MM.1S (cell line): ENCODE data around the gene C11orf42.

Experiments used
- EZH2 ChIP-seq: fragments of 300-600 bp; sonication (generic); optimal IDR thresholded peaks from 2 replicates; pipeline ENCODE3; 2017; ENCODE audit warnings: low read depth, mild to moderate bottlenecking, antibody characterized with exemption, low read length, mixed read lengths
- EZH2phosphoT487 ChIP-seq: fragments of 300-600 bp; sonication (generic); IDR thresholded peaks from 2 replicates; pipeline ENCODE4 v1.6.1; 2018; ENCODE audit warnings: antibody characterized with exemption, low read length
- TF ChIP-seq, protein P1 (sequence below): fragments of 300-600 bp; sonication (generic); IDR thresholded peaks from 2 replicates; pipeline ENCODE4 v1.5.1; 2016; ENCODE audit warnings: antibody characterized with exemption, low read length, mixed read lengths

DNA sequence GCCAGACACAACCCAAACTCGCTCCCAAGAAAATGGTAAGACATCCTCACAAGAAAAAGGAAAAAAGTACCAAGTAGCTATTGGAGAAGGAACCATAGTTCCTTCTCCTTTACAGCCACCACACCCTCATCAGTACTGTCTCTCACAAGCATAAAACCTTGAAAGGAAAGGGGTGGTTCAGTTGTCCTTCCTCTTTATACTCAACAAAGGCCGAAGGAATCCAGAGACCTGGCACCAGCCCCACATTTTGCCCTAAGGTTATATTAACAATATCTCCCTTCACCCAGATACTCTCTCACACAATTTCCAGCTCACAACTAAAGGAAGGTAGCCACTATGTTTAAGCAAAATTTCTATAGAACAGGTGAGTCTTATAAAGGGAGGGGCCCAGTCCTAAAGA is 20.5 kb downstream of the C11orf42 start:
- TF ChIP-seq, protein P1, sequence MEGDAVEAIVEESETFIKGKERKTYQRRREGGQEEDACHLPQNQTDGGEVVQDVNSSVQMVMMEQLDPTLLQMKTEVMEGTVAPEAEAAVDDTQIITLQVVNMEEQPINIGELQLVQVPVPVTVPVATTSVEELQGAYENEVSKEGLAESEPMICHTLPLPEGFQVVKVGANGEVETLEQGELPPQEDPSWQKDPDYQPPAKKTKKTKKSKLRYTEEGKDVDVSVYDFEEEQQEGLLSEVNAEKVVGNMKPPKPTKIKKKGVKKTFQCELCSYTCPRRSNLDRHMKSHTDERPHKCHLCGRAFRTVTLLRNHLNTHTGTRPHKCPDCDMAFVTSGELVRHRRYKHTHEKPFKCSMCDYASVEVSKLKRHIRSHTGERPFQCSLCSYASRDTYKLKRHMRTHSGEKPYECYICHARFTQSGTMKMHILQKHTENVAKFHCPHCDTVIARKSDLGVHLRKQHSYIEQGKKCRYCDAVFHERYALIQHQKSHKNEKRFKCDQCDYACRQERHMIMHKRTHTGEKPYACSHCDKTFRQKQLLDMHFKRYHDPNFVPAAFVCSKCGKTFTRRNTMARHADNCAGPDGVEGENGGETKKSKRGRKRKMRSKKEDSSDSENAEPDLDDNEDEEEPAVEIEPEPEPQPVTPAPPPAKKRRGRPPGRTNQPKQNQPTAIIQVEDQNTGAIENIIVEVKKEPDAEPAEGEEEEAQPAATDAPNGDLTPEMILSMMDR, result no peak
- no peak for TF ChIP-seq EZH2
- TF ChIP-seq EZH2phosphoT487, result no peak
